ENCODE measurements around the gene CHAD. TPM values are rescaled to one million over a fixed set of nuclear protein-coding genes. Genes with fewer than 3 reads are reported as not detected.

CHAD gene
- total and polyA plus RNA-seq, 2 of the 4 experiments (the other 2 are of a cell fraction) = 0.03 TPM; not detected in 1

GRCh38 chr17:50440172-50440837 is 28.4 kb downstream of the CHAD start:
- ChIA-PET CTCF (no interaction called here), POLR2A (ENCODE audit: unreplicated experiment) (interaction anchor here (0.6 kb wide), 1 partner anchor 325 kb away, joined by 4 read pairs; no protein-coding TSS in a partner anchor)
- Histone ChIP-seq H2BK120ac (ENCODE audit: low read depth, low read length) (no peak overlapping the region), H4K20me1 (ENCODE audit: insufficient read depth, low read length) (peaks cover 6% of the 10 kb centered on the region; the same call in 1 of the 2 replicates), H2BK15ac (ENCODE audit: low read depth, low read length) (no peak overlapping the region), H3K9me1 (ENCODE audit: insufficient read depth, low read length) (peaks cover 8% of the 10 kb centered on the region; the same call in 1 of the 2 replicates), H3K36me3 (ENCODE audit: control insufficient read depth, insufficient read depth, low read length) (no peaks in the 10 kb centered on the region; the same call in 1 of the 2 replicates), H3K14ac (replicated peaks; ENCODE audit: low read depth, low read length) (no peak overlapping the region), H3K4ac (ENCODE audit: low read depth, low read length) (no peak overlapping the region), H2AK9ac (replicated peaks; ENCODE audit: low read depth, low read length, poor library complexity) (no peak overlapping the region), H3K23ac (ENCODE audit: low read depth, low read length) (no peak overlapping the region), H3K79me1 (ENCODE audit: low read depth in 1 of 2, low read length in 2 of 2) (peaks cover 4 to 21% of the 10 kb centered on the region in 2 experiments; a peak in 2 of 4 replicates), H3K4me1 (ENCODE audit: control insufficient read depth, insufficient read depth, low read length) (peaks cover 2% of the 10 kb centered on the region; the same call in 1 of the 2 replicates), H3K27me3 (ENCODE audit: control insufficient read depth, insufficient read depth, low read length) (no peaks in the 10 kb centered on the region), H2BK5ac (ENCODE audit: low read depth, low read length, poor library complexity, severe bottlenecking) (no peak overlapping the region), H3K9ac (ENCODE audit: low read depth, low read length) (no peak overlapping the region), H4K91ac (ENCODE audit: insufficient read depth, low read depth, low read length) (no peak overlapping the region), H2BK20ac (ENCODE audit: low read depth, low read length) (no peak overlapping the region), H2AK5ac (ENCODE audit: low read depth, low read length) (no peak overlapping the region), H2AFZ (replicated peaks; ENCODE audit: low read length, poor library complexity) (no peak overlapping the region), H4K8ac (ENCODE audit: low read depth in 2 of 2, low read length in 2 of 2) (no peak overlapping the region), H4K5ac (ENCODE audit: low read depth, low read length) (no peak overlapping the region), H3K56ac (ENCODE audit: extremely low read depth, insufficient read depth, low read length) (no peak overlapping the region), H3K4me3 (ENCODE audit: insufficient read depth, low read depth, low read length) (no peak overlapping the region), H3K4me2 (ENCODE audit: low read depth, low read length) (no peak overlapping the region), H3K18ac (ENCODE audit: low read depth, low read length) (no peak overlapping the region), H3K9me3 (ENCODE audit: control insufficient read depth, insufficient read depth, low read length) (no peaks in the 10 kb centered on the region), H3K27ac (ENCODE audit: insufficient read depth, low read length) (no peak overlapping the region)
- TF ChIP-seq, protein P1, sequence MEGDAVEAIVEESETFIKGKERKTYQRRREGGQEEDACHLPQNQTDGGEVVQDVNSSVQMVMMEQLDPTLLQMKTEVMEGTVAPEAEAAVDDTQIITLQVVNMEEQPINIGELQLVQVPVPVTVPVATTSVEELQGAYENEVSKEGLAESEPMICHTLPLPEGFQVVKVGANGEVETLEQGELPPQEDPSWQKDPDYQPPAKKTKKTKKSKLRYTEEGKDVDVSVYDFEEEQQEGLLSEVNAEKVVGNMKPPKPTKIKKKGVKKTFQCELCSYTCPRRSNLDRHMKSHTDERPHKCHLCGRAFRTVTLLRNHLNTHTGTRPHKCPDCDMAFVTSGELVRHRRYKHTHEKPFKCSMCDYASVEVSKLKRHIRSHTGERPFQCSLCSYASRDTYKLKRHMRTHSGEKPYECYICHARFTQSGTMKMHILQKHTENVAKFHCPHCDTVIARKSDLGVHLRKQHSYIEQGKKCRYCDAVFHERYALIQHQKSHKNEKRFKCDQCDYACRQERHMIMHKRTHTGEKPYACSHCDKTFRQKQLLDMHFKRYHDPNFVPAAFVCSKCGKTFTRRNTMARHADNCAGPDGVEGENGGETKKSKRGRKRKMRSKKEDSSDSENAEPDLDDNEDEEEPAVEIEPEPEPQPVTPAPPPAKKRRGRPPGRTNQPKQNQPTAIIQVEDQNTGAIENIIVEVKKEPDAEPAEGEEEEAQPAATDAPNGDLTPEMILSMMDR (conservative IDR thresholded peaks at IDR 0.05; ENCODE audit: low read depth, low read length) = no peak
- TF ChIP-seq MXI1 (IDR thresholded peaks at IDR 0.05; ENCODE audit: borderline replicate concordance, low read depth, low read length) = no peak
- TF ChIP-seq RFX5 (IDR thresholded peaks at IDR 0.05; ENCODE audit: low read depth, low read length) = no peak
- TF ChIP-seq BHLHE40 (IDR thresholded peaks at IDR 0.05; ENCODE audit: low read depth, low read length) = no peak
- TF ChIP-seq, protein P2, sequence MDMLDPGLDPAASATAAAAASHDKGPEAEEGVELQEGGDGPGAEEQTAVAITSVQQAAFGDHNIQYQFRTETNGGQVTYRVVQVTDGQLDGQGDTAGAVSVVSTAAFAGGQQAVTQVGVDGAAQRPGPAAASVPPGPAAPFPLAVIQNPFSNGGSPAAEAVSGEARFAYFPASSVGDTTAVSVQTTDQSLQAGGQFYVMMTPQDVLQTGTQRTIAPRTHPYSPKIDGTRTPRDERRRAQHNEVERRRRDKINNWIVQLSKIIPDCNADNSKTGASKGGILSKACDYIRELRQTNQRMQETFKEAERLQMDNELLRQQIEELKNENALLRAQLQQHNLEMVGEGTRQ (IDR thresholded peaks at IDR 0.05; ENCODE audit: low read depth, low read length) = no peak
- TF ChIP-seq POLR2A (IDR thresholded peaks at IDR 0.05; ENCODE audit: low read depth, low read length) = no peak
- DNase-seq (no peak), ATAC-seq (ENCODE audit: low read depth) (no peak)
- in situ Hi-C loops (cut with MboI; ENCODE audit: low sequenced_read_pairs) (no loop called here), dilution Hi-C loops (cut with HindIII; ENCODE audit: low sequenced_read_pairs, unreplicated experiment) (no loop called here), intact Hi-C loops (cut with micrococcal nuclease) (no loop called here)
- WGBS, 2 experiments (ENCODE audit: extremely low coverage in 2 of 2, insufficient read length in 1 of 2) = 100% methylated on average over 1 of the region's 4 CpGs; no CpG with 5 or more reads in 1 of the 2 experiments
- BruUV-seq (replicated peaks) = no TSS peak
